ENCODE results near the gene GIMAP5.

- TF ChIP-seq, protein P1, sequence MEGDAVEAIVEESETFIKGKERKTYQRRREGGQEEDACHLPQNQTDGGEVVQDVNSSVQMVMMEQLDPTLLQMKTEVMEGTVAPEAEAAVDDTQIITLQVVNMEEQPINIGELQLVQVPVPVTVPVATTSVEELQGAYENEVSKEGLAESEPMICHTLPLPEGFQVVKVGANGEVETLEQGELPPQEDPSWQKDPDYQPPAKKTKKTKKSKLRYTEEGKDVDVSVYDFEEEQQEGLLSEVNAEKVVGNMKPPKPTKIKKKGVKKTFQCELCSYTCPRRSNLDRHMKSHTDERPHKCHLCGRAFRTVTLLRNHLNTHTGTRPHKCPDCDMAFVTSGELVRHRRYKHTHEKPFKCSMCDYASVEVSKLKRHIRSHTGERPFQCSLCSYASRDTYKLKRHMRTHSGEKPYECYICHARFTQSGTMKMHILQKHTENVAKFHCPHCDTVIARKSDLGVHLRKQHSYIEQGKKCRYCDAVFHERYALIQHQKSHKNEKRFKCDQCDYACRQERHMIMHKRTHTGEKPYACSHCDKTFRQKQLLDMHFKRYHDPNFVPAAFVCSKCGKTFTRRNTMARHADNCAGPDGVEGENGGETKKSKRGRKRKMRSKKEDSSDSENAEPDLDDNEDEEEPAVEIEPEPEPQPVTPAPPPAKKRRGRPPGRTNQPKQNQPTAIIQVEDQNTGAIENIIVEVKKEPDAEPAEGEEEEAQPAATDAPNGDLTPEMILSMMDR (IDR thresholded peaks at IDR 0.05): no peak
- TF ChIP-seq, protein P2, sequence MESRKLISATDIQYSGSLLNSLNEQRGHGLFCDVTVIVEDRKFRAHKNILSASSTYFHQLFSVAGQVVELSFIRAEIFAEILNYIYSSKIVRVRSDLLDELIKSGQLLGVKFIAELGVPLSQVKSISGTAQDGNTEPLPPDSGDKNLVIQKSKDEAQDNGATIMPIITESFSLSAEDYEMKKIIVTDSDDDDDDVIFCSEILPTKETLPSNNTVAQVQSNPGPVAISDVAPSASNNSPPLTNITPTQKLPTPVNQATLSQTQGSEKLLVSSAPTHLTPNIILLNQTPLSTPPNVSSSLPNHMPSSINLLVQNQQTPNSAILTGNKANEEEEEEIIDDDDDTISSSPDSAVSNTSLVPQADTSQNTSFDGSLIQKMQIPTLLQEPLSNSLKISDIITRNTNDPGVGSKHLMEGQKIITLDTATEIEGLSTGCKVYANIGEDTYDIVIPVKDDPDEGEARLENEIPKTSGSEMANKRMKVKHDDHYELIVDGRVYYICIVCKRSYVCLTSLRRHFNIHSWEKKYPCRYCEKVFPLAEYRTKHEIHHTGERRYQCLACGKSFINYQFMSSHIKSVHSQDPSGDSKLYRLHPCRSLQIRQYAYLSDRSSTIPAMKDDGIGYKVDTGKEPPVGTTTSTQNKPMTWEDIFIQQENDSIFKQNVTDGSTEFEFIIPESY (IDR thresholded peaks at IDR 0.05; ENCODE audit: borderline replicate concordance, low read depth): no peak
- TF ChIP-seq USF1 (IDR thresholded peaks at IDR 0.05; ENCODE audit: borderline replicate concordance, low read depth) (no peak), TAF1 (IDR thresholded peaks at IDR 0.05; ENCODE audit: borderline replicate concordance, low read depth, low read length) (no peak), SIN3A (IDR thresholded peaks at IDR 0.05; ENCODE audit: borderline replicate concordance, low read depth, low read length) (no peak), POLR2AphosphoS5 (IDR thresholded peaks at IDR 0.05; ENCODE audit: low read depth, low read length) (no peak), RAD21 (IDR thresholded peaks at IDR 0.05; ENCODE audit: low read length) (no peak), FOXM1 (IDR thresholded peaks at IDR 0.05; ENCODE audit: low read depth) (no peak), EZH2phosphoT487 (IDR thresholded peaks at IDR 0.05; ENCODE audit: borderline replicate concordance, low read depth) (no peak), EP300 (IDR thresholded peaks at IDR 0.05; ENCODE audit: borderline replicate concordance in 1 of 2, low read depth in 1 of 2, low read length in 1 of 2) (no peak), YY1 (IDR thresholded peaks at IDR 0.05; ENCODE audit: low read depth) (no peak), FOSL2 (IDR thresholded peaks at IDR 0.05; ENCODE audit: borderline replicate concordance, low read depth) (no peak), SMC3 (IDR thresholded peaks at IDR 0.05; ENCODE audit: low read depth, low read length) (no peak)
- TF ChIP-seq, protein P3, sequence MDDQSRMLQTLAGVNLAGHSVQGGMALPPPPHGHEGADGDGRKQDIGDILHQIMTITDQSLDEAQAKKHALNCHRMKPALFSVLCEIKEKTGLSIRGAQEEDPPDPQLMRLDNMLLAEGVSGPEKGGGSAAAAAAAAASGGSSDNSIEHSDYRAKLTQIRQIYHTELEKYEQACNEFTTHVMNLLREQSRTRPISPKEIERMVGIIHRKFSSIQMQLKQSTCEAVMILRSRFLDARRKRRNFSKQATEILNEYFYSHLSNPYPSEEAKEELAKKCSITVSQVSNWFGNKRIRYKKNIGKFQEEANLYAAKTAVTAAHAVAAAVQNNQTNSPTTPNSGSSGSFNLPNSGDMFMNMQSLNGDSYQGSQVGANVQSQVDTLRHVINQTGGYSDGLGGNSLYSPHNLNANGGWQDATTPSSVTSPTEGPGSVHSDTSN (IDR thresholded peaks at IDR 0.05): no peak
These were observed 48.6 kb upstream of the GIMAP5 start for GRCh38 chr7:150688630-150689029.
